ENCODE data around the gene GDI2.
"Not testable (repeated sequence)": the region's sequence is repeated elsewhere in the genome, so short reads cannot be mapped to it uniquely, and the experiment has no call there.

Gene GDI2

DNA sequence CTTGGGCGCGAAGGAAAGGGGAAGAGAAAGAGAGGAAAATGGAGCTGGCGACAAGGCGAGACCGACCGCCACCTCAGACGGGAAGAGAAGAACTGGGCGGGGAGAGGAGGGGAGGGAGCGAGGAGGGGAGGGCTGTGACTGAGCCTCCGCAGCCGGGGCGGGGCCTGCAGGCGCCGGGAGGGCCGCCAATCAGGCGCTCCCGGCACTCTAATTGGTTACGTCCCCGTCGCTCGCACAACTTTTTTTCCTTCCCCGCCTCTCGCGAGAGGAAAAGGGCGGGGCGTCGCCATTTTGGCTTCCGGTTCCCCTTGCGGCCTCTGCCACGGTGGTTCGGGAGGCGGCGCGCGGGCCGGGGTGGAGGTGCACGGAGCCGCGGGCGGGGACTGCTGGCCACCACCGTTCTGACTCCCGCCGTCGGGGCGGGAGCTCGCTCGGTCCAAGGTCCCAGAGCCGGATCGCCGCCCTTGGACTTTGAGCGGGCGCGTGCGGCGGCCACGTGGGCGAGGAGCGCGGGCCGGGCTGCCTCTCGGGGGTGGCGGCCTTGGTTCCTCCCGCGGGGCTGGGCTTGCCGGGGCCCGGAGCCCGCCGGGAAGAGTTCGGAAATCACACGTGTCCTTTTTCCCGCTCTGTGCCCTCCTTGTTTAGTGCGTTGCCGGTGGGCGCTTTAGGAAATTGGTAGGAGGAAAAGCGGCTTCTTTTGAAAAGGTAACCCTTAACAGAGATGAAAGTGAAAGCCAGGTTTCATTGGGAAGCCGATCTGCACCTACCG is at the start of gene GDI2:
Gene GDI2, minus strand, starts transcription at position 94 of the 769 bp plus-strand sequence. CDS start 176 bp downstream, outside the sequence.
- Histone ChIP-seq H3K9me3 (ENCODE audit: low read depth, low read length) (no peaks in the 10 kb centered on the region), H3K27ac (peak within 1 kb of the TSS; percentile 90), H3K36me3 (ENCODE audit: insufficient read depth, low read length) (no peaks in the 10 kb centered on the region), H3K4me3 (peak within 1 kb of the TSS; percentile 89), H3K9ac (ENCODE audit: insufficient read length) (peak within 1 kb of the TSS; percentile 98)
- TF ChIP-seq POLR2AphosphoS5 (IDR thresholded peaks at IDR 0.05; ENCODE audit: borderline replicate concordance, low read depth, low read length) (peak; percentile 86), FOXP2 (optimal IDR thresholded peaks at IDR 0.05; ENCODE audit: control extremely low read depth, extremely low read length, insufficient read depth) (no peak)
- no peak for DNase-seq (ENCODE audit: low read depth, low spot score)

DNA sequence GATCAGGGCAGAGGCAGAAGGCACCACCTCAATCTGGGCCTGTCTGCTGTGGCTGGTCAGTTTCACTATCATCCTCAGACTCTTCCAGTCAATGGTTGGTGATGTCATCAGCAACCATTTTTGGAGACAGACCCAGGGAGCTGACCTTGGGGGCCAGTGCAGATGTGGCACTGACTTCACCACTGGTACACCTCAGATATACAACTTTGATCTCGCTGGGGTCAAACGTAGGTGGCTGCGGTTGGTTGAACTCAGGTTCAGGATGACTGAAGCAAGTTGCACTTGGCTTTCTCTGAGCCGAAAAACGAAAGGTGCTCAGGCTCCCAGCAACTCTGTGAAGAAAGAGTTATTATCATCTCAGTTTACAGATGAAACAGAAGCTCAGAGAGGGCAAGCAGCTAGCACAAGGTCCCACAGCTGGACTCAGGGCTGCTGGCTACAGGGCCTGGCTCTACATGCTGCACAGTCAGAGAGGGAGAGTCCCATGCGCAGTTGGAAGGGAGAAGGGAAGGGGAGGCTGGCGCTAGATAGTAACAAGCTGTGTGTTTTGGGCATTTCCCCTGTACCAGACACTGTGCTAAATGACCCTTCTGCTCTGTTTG is 49.2 kb upstream of the GDI2 start:
- no peaks in the 10 kb centered on the region for H3K36me3 ChIP-seq (ENCODE audit: insufficient read depth, low read length)
- DNase-seq (ENCODE audit: low read depth, low spot score): no peak
- H3K4me3 ChIP-seq: no peak overlapping the region
- TF ChIP-seq FOXP2 (optimal IDR thresholded peaks at IDR 0.05; ENCODE audit: control extremely low read depth, extremely low read length, insufficient read depth) (no peak), EZH2 (IDR thresholded peaks at IDR 0.05) (no peak), POLR2AphosphoS5 (IDR thresholded peaks at IDR 0.05; ENCODE audit: borderline replicate concordance, low read depth, low read length) (no peak)
- H3K9me3 ChIP-seq (ENCODE audit: low read depth, low read length): no peaks in the 10 kb centered on the region
- no peak overlapping the region for H3K9ac ChIP-seq (ENCODE audit: insufficient read length)
- H3K27ac ChIP-seq: no peak overlapping the region

DNA sequence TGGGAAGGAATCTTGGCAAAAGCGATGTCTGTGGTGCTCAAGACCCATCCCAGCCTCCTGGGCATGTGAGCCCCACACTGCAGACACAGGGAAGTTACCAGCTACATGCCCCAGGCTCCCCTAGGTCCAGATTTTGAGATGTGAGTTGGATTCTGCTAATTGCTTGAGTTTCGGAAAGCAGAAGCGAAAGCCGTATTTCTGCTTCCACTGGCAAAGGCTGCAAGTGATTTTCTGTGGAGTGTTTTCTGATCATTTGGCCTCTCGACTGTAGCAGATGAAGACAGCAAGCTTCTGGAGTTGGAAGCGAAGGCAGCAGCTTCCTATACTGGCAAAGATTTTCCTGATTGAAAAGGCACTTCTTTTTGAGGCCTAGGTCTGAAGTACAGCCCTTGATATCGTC is 46.8 kb upstream of the GDI2 start:
- Histone ChIP-seq H3K9ac (ENCODE audit: insufficient read length) (no peak overlapping the region), H3K9me3 (ENCODE audit: low read depth, low read length) (no peaks in the 10 kb centered on the region), H3K27ac (no peak overlapping the region), H3K36me3 (ENCODE audit: insufficient read depth, low read length) (no peaks in the 10 kb centered on the region), H3K4me3 (no peak overlapping the region)
- DNase-seq (ENCODE audit: low read depth, low spot score): no peak
- TF ChIP-seq EZH2 (IDR thresholded peaks at IDR 0.05): no peak
- no peak for TF ChIP-seq FOXP2 (optimal IDR thresholded peaks at IDR 0.05; ENCODE audit: control extremely low read depth, extremely low read length, insufficient read depth)
- no peak for TF ChIP-seq POLR2AphosphoS5 (IDR thresholded peaks at IDR 0.05; ENCODE audit: borderline replicate concordance, low read depth, low read length)

- Histone ChIP-seq H3K27ac (no peak overlapping the region), H3K9ac (ENCODE audit: insufficient read length) (no peak overlapping the region), H3K9me3 (ENCODE audit: low read depth, low read length) (no peaks in the 10 kb centered on the region), H3K4me3 (no peak overlapping the region), H3K36me3 (ENCODE audit: insufficient read depth, low read length) (no peaks in the 10 kb centered on the region)
- DNase-seq (ENCODE audit: low read depth, low spot score): no peak
- TF ChIP-seq POLR2AphosphoS5 (IDR thresholded peaks at IDR 0.05; ENCODE audit: borderline replicate concordance, low read depth, low read length) (no peak), EZH2 (IDR thresholded peaks at IDR 0.05) (no peak), FOXP2 (optimal IDR thresholded peaks at IDR 0.05; ENCODE audit: control extremely low read depth, extremely low read length, insufficient read depth) (no peak)
Observed at GRCh38 chr10:5858811-5859210, 45.6 kb upstream of the GDI2 start.

GRCh38 chr10:5856701-5857004 is 43.4 kb upstream of the GDI2 start:
- no peak for TF ChIP-seq FOXP2 (optimal IDR thresholded peaks at IDR 0.05; ENCODE audit: control extremely low read depth, extremely low read length, insufficient read depth)
- TF ChIP-seq POLR2AphosphoS5 (IDR thresholded peaks at IDR 0.05; ENCODE audit: borderline replicate concordance, low read depth, low read length): no peak
- no peak for TF ChIP-seq EZH2 (IDR thresholded peaks at IDR 0.05)
- H3K9ac ChIP-seq (ENCODE audit: insufficient read length): no peak overlapping the region
- H3K9me3 ChIP-seq (ENCODE audit: low read depth, low read length): no peaks in the 10 kb centered on the region
- DNase-seq (ENCODE audit: low read depth, low spot score): no peak
- H3K27ac ChIP-seq: no peak overlapping the region
- no peak overlapping the region for H3K4me3 ChIP-seq
- no peaks in the 10 kb centered on the region for H3K36me3 ChIP-seq (ENCODE audit: insufficient read depth, low read length)

DNA sequence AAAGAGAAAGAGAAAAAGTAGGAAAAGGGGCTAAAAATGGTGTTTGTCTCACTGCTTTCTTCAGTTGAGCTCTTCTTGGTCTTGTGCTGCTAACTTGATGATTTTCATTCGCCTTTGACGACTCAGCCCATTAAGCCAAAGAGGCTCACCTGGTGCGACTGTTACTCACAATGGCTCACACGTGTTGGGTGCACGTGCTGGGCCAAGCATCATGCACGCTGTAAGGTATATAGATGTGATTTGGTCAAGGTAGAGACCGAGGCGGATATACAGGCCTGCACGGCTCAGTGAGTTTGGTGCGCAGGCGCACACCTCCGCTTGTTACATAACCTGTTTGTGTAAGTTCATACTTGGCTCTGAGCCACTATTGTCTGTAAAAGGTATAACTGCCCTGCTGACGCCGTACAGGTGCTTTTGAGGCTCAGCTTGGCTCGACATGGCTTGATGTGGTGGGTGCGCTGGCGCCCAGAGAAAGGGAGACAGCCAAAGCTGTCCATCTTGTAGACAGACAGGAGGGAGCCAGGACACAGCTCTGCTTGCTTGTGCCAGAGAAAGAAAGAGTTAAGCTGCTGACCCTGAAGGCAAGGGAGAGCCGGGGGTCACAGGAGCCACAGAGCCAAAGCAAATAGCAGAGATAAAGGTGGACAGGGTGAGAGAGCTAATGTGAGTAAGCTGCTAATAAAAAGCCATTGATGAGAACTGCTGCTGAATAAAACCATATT is 42.9 kb upstream of the GDI2 start:
- H3K36me3 ChIP-seq (ENCODE audit: insufficient read depth, low read length): no peaks in the 10 kb centered on the region
- TF ChIP-seq FOXP2 (optimal IDR thresholded peaks at IDR 0.05; ENCODE audit: control extremely low read depth, extremely low read length, insufficient read depth) (no peak), EZH2 (IDR thresholded peaks at IDR 0.05) (no peak), POLR2AphosphoS5 (IDR thresholded peaks at IDR 0.05; ENCODE audit: borderline replicate concordance, low read depth, low read length) (no peak)
- no peak for DNase-seq (ENCODE audit: low read depth, low spot score)
- H3K27ac ChIP-seq: no peak overlapping the region
- H3K9me3 ChIP-seq (ENCODE audit: low read depth, low read length): no peaks in the 10 kb centered on the region
- no peak overlapping the region for H3K9ac ChIP-seq (ENCODE audit: insufficient read length)
- no peak overlapping the region for H3K4me3 ChIP-seq

GRCh38 chr10:5854131-5854475 is 40.9 kb upstream of the GDI2 start:
- TF ChIP-seq POLR2AphosphoS5 (IDR thresholded peaks at IDR 0.05; ENCODE audit: borderline replicate concordance, low read depth, low read length): no peak
- no peak for TF ChIP-seq EZH2 (IDR thresholded peaks at IDR 0.05)
- no peak for TF ChIP-seq FOXP2 (optimal IDR thresholded peaks at IDR 0.05; ENCODE audit: control extremely low read depth, extremely low read length, insufficient read depth)
- Histone ChIP-seq H3K36me3 (ENCODE audit: insufficient read depth, low read length) (no peaks in the 10 kb centered on the region), H3K27ac (no peak overlapping the region), H3K9ac (ENCODE audit: insufficient read length) (no peak overlapping the region), H3K9me3 (ENCODE audit: low read depth, low read length) (no peaks in the 10 kb centered on the region), H3K4me3 (no peak overlapping the region)
- no peak for DNase-seq (ENCODE audit: low read depth, low spot score)

DNA sequence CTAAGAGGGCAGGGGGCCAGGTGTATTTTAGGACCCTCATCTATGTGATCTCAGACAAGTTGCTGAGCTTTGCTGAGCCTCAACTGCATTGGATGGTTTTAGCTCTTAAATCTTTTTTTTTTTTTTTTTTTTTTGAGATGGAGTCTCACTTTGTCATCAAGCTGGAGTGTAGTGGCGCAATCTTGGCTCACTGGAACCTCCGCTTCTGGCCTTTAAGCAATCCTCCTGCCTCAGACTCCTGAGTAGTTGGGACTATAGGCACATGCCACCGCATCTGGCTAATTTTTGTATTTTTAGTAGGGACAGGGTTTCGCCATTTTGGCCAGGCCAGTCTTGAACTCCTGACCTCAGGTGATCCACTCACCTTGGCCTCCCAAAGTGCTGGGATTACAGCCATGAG is 33.4 kb upstream of the GDI2 start:
- H3K4me3 ChIP-seq; H3K9me3 ChIP-seq (ENCODE audit: low read depth, low read length); H3K36me3 ChIP-seq (ENCODE audit: insufficient read depth, low read length); H3K9ac ChIP-seq (ENCODE audit: insufficient read length); H3K27ac ChIP-seq; DNase-seq (ENCODE audit: low read depth, low spot score): not testable (repeated sequence)

Data from SK-N-MC (cell line).